ENCODE results near the gene VOPP1. TPM values are rescaled to one million over a fixed set of nuclear protein-coding genes. Genes with fewer than 3 reads are reported as not detected.

The VOPP1 gene
- total RNA-seq: 68.1 and 77.0 TPM in 2 replicates

GRCh38 chr7:55572378-55573233, at the start of gene VOPP1:
TSS of gene VOPP1 (minus strand) at chr7:55572502. CDS start at chr7:55572324, 178 bp downstream.

Other genes starting within 250 kb of the VOPP1 start
- 18.4 and 26.8 TPM in 2 replicates for gene LANCL2, start 207.2 kb downstream of the VOPP1 start, total RNA-seq

All from myometrial cell (primary cell).